ENCODE results near the gene CACNA1G.

CACNA1G gene

GRCh38 chr17:50541716-50542688 lies 18.5 kb upstream of the CACNA1G start:
- peaks cover 11% of the 10 kb centered on the region for H3K27me3 ChIP-seq (ENCODE audit: control insufficient read depth, insufficient read depth, low read length)
- no peaks in the 10 kb centered on the region for H3K9me3 ChIP-seq (ENCODE audit: control insufficient read depth, insufficient read depth, low read depth, low read length)
- H3K27ac ChIP-seq (ENCODE audit: low read depth, low read length): no peak overlapping the region
- peak overlapping the region; percentile 83 for H3K4me3 ChIP-seq (ENCODE audit: low read depth, low read length)
- peaks cover 40% of the 10 kb centered on the region for H3K4me1 ChIP-seq (ENCODE audit: control insufficient read depth, insufficient read depth, low read length)
- peak overlapping the region; percentile 25 for H3K9ac ChIP-seq (ENCODE audit: low read length)
- H3K36me3 ChIP-seq (ENCODE audit: control insufficient read depth, insufficient read depth, low read length): no peaks in the 10 kb centered on the region

GRCh38 chr17:50542795-50543774 lies 17.4 kb upstream of the CACNA1G start:
- Histone ChIP-seq H3K4me3 (ENCODE audit: low read depth, low read length) (peak overlapping the region; percentile 83), H3K27ac (ENCODE audit: low read depth, low read length) (no peak overlapping the region), H3K9ac (ENCODE audit: low read length) (no peak overlapping the region)

DNA sequence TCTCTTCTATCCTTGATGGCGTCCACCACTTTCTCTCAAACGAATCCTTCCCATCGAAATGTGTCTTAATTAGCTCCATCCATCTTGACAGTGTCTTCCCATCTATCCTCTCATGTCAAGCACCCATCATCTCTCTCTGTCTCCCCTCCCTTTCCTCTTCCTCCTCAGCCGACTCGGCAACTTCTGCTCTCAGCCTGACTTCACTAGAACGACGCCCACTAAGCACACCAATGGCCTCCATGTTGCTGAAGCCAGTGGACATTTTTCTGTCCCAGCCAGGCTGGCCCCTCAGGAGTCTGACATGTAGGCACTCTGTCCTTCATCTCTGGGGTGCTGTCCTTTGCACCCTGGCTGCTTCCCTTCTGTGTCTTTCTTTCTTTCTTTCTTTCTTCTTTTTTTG lies 16.0 kb upstream of the CACNA1G start:
- Histone ChIP-seq H3K9ac (ENCODE audit: low read length) (no peak overlapping the region), H3K27me3 (ENCODE audit: control insufficient read depth, insufficient read depth, low read length) (peaks cover 11% of the 10 kb centered on the region), H3K4me3 (ENCODE audit: low read depth, low read length) (no peak overlapping the region), H3K27ac (ENCODE audit: low read depth, low read length) (no peak overlapping the region), H3K4me1 (ENCODE audit: control insufficient read depth, insufficient read depth, low read length) (peaks cover 36% of the 10 kb centered on the region), H3K36me3 (ENCODE audit: control insufficient read depth, insufficient read depth, low read length) (no peaks in the 10 kb centered on the region), H3K9me3 (ENCODE audit: control insufficient read depth, insufficient read depth, low read depth, low read length) (no peaks in the 10 kb centered on the region)

More at GRCh38 chr17:50542795-50543774, 17.4 kb upstream of the CACNA1G start:
- peaks cover 46% of the 10 kb centered on the region for H3K4me1 ChIP-seq (ENCODE audit: control insufficient read depth, insufficient read depth, low read length)
- no peaks in the 10 kb centered on the region for H3K36me3 ChIP-seq (ENCODE audit: control insufficient read depth, insufficient read depth, low read length)
- no peaks in the 10 kb centered on the region for H3K9me3 ChIP-seq (ENCODE audit: control insufficient read depth, insufficient read depth, low read depth, low read length)
- H3K27me3 ChIP-seq (ENCODE audit: control insufficient read depth, insufficient read depth, low read length): peaks cover 11% of the 10 kb centered on the region

- H3K9ac ChIP-seq (ENCODE audit: low read length): no peak overlapping the region
- H3K4me1 ChIP-seq (ENCODE audit: control insufficient read depth, insufficient read depth, low read length): peaks cover 31% of the 10 kb centered on the region
- H3K36me3 ChIP-seq (ENCODE audit: control insufficient read depth, insufficient read depth, low read length): no peaks in the 10 kb centered on the region
Observed at GRCh38 chr17:50545311-50545710, 15.2 kb upstream of the CACNA1G start.

GRCh38 chr17:50546701-50547034 lies 13.8 kb upstream of the CACNA1G start:
- H3K36me3 ChIP-seq (ENCODE audit: control insufficient read depth, insufficient read depth, low read length): no peaks in the 10 kb centered on the region
- H3K27me3 ChIP-seq (ENCODE audit: control insufficient read depth, insufficient read depth, low read length): peaks cover 3% of the 10 kb centered on the region
- H3K9ac ChIP-seq (ENCODE audit: low read length): no peak overlapping the region
- peaks cover 19% of the 10 kb centered on the region for H3K4me1 ChIP-seq (ENCODE audit: control insufficient read depth, insufficient read depth, low read length)
- H3K27ac ChIP-seq (ENCODE audit: low read depth, low read length): no peak overlapping the region
- H3K9me3 ChIP-seq (ENCODE audit: control insufficient read depth, insufficient read depth, low read depth, low read length): no peaks in the 10 kb centered on the region
- peak overlapping the region; percentile 68; the same call in 1 of the 2 replicates for H3K4me3 ChIP-seq (ENCODE audit: low read depth, low read length)

More at GRCh38 chr17:50545311-50545710, 15.2 kb upstream of the CACNA1G start:
- Histone ChIP-seq H3K9me3 (ENCODE audit: control insufficient read depth, insufficient read depth, low read depth, low read length) (no peaks in the 10 kb centered on the region), H3K27me3 (ENCODE audit: control insufficient read depth, insufficient read depth, low read length) (peaks cover 11% of the 10 kb centered on the region), H3K27ac (ENCODE audit: low read depth, low read length) (no peak overlapping the region), H3K4me3 (ENCODE audit: low read depth, low read length) (no peak overlapping the region)

- H3K9me3 ChIP-seq (ENCODE audit: control insufficient read depth, insufficient read depth, low read depth, low read length): no peaks in the 10 kb centered on the region
- no peaks in the 10 kb centered on the region for H3K36me3 ChIP-seq (ENCODE audit: control insufficient read depth, insufficient read depth, low read length)
- peaks cover 2% of the 10 kb centered on the region for H3K27me3 ChIP-seq (ENCODE audit: control insufficient read depth, insufficient read depth, low read length)
- peaks cover 18% of the 10 kb centered on the region for H3K4me1 ChIP-seq (ENCODE audit: control insufficient read depth, insufficient read depth, low read length)
- H3K4me3 ChIP-seq (ENCODE audit: low read depth, low read length): peak within 1 kb of the TSS; percentile 68
- peak within 1 kb of the TSS; percentile 77 for H3K9ac ChIP-seq (ENCODE audit: low read length)
- H3K27ac ChIP-seq (ENCODE audit: low read depth, low read length): peak within 1 kb of the TSS; percentile 80
Observed at GRCh38 chr17:50547035-50547735, 13.3 kb upstream of the CACNA1G start, which contains the start of gene SPATA20. Gene SPATA20 (plus strand): TSS chr17:50547174. CDS start chr17:50547209, 35 bp downstream.

DNA sequence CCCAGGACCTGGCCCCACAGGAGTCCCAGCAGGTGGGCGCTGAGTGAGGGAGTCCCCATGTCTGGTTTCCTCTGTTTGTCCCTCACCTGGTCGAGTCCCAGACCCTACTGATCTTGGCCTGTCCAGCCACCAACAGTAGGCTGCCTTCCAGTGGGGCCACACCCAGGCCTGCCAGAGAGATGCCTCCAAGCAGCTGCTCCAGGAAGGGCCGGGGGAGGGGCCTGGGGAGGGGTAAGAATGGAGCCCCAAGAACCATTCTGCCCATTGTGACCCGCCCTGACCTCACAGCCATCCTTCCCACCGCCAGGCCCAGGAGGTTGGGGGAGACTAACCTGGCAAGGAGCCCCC lies 12.8 kb upstream of the CACNA1G start:
- peaks cover 2% of the 10 kb centered on the region for H3K27me3 ChIP-seq (ENCODE audit: control insufficient read depth, insufficient read depth, low read length)

GRCh38 chr17:50548831-50549230 lies 11.7 kb upstream of the CACNA1G start:
- H3K36me3 ChIP-seq (ENCODE audit: control insufficient read depth, insufficient read depth, low read length): no peaks in the 10 kb centered on the region
- peaks cover 8% of the 10 kb centered on the region for H3K4me1 ChIP-seq (ENCODE audit: control insufficient read depth, insufficient read depth, low read length)
- H3K9me3 ChIP-seq (ENCODE audit: control insufficient read depth, insufficient read depth, low read depth, low read length): no peaks in the 10 kb centered on the region
- peaks cover 2% of the 10 kb centered on the region for H3K27me3 ChIP-seq (ENCODE audit: control insufficient read depth, insufficient read depth, low read length)
- H3K27ac ChIP-seq (ENCODE audit: low read depth, low read length): no peak overlapping the region
- no peak overlapping the region for H3K9ac ChIP-seq (ENCODE audit: low read length)
- H3K4me3 ChIP-seq (ENCODE audit: low read depth, low read length): no peak overlapping the region

More for the DNA sequence above, 12.8 kb upstream of the CACNA1G start:
- Histone ChIP-seq H3K27ac (ENCODE audit: low read depth, low read length) (no peak overlapping the region), H3K9me3 (ENCODE audit: control insufficient read depth, insufficient read depth, low read depth, low read length) (no peaks in the 10 kb centered on the region), H3K4me3 (ENCODE audit: low read depth, low read length) (peak overlapping the region; percentile 68), H3K4me1 (ENCODE audit: control insufficient read depth, insufficient read depth, low read length) (peaks cover 13% of the 10 kb centered on the region), H3K36me3 (ENCODE audit: control insufficient read depth, insufficient read depth, low read length) (no peaks in the 10 kb centered on the region), H3K9ac (ENCODE audit: low read length) (no peak overlapping the region)

DNA sequence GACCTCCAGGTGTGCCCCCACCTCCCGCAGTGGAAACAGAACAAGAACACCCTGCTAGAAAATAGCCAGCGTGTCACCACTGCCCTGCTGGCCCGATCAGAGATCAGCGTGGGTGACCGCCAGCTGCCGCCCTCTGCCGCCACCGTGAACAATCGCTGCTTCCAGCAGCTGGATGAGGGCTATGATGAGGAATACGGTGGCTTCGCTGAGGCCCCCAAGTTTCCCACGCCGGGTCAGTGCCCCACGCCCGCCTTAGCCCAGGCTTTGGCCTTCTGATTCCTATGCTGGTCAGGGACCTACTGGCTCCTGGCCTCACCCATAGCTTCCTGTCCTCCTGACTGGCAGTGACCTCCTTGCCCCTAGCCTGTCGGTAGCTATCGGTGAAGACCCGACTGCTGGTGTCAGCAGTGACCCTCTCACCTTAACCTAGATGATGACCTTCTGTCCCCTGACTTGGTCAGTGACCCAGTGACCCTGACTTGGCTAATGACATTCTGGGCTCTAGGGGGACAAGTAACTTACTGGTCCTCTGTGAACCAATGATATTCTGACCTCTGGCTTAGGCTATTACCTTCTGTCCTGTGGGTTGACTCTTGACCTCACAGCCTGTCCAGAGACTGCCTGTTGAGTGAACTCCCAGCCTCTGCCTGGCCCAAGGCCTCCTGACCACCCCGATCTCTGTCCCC lies 11.1 kb upstream of the CACNA1G start:
- no peak overlapping the region for H3K9ac ChIP-seq (ENCODE audit: low read length)
- H3K4me3 ChIP-seq (ENCODE audit: low read depth, low read length): no peak overlapping the region
- no peak overlapping the region for H3K27ac ChIP-seq (ENCODE audit: low read depth, low read length)
- H3K27me3 ChIP-seq (ENCODE audit: control insufficient read depth, insufficient read depth, low read length): peaks cover 2% of the 10 kb centered on the region
- no peaks in the 10 kb centered on the region for H3K9me3 ChIP-seq (ENCODE audit: control insufficient read depth, insufficient read depth, low read depth, low read length)
- peaks cover 8% of the 10 kb centered on the region for H3K4me1 ChIP-seq (ENCODE audit: control insufficient read depth, insufficient read depth, low read length)
- H3K36me3 ChIP-seq (ENCODE audit: control insufficient read depth, insufficient read depth, low read length): no peaks in the 10 kb centered on the region

DNA sequence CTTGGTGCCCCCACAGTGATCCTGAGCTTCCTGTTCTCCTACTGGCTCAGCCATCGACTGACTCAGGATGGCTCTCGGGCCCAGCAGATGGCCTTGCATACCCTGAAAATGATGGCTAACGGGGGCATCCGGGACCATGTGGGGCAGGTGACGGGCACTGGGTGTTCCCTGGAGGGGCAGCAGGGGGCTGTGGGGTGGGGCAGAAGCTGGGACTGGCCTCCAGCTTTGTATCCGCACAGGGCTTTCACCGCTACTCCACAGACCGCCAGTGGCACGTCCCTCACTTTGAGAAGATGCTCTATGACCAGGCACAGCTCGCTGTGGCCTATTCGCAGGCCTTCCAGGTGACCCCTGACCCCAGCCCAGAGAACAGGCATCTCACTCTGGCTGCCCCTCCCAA lies 10.5 kb upstream of the CACNA1G start:
- Histone ChIP-seq H3K4me3 (ENCODE audit: low read depth, low read length) (no peak overlapping the region), H3K36me3 (ENCODE audit: control insufficient read depth, insufficient read depth, low read length) (no peaks in the 10 kb centered on the region), H3K27me3 (ENCODE audit: control insufficient read depth, insufficient read depth, low read length) (peaks cover 2% of the 10 kb centered on the region; the same call in 1 of the 2 replicates), H3K4me1 (ENCODE audit: control insufficient read depth, insufficient read depth, low read length) (peaks cover 8% of the 10 kb centered on the region), H3K9me3 (ENCODE audit: control insufficient read depth, insufficient read depth, low read depth, low read length) (no peaks in the 10 kb centered on the region), H3K9ac (ENCODE audit: low read length) (no peak overlapping the region), H3K27ac (ENCODE audit: low read depth, low read length) (no peak overlapping the region)

Data from HUES6 (cell line).